Heart left ventricle (tissue), 16 donors: ENCODE data around the gene FKBP1A. TPM values are rescaled to one million over a fixed set of nuclear protein-coding genes. Genes with fewer than 3 reads are reported as not detected.
A peak's percentile ranks its signal among the peaks of the same experiment; 100 is the strongest.

Experiments used
- ATAC-seq, 4 donors: fragments of 200-7000 bp; cut with Tn5 transposase; one replicate each; pipeline ENCODE4 v1.9.1; 2020 to 2022; ENCODE audit warnings: moderate library complexity in 4 of 4, mild to moderate bottlenecking in 3 of 4, moderate number of reproducible peaks in 1 of 4
- DNase-seq, 5 donors: peaks; one replicate each; pipeline ENCODE4 v3.0.0-alpha.2; 2020
- H3K27ac ChIP-seq, 12 donors: fragments of 200-600 bp; sonication (generic) in 4 of 12; one replicate each; pipeline versions ENCODE4 v1.5.0 to v1.8.0; 2016 to 2022; ENCODE audit warnings: mild to moderate bottlenecking in 2 of 12
- H3K27me3 ChIP-seq, 9 donors: fragments of 200-600 bp; sonication (generic) in 2 of 9; one replicate each; pipeline versions ENCODE4 v1.5.1 to v1.8.0; 2016 to 2022; ENCODE audit warnings: mild to moderate bottlenecking in 3 of 9
- H3K36me3 ChIP-seq, 9 donors: fragments of 200-600 bp; sonication (generic) in 2 of 9; one replicate each; pipeline versions ENCODE4 v1.5.0 to v1.8.0; 2018 to 2022; ENCODE audit warnings: mild to moderate bottlenecking in 2 of 9
- H3K4me1 ChIP-seq, 12 donors: fragments of 200-600 bp; sonication (generic) in 4 of 12; one replicate each; pipeline versions ENCODE4 v1.5.0 to v1.8.0; 2016 to 2022; ENCODE audit warnings: mild to moderate bottlenecking in 3 of 12
- H3K4me3 ChIP-seq, 12 donors: fragments of 200-600 bp; sonication (generic) in 4 of 12; one replicate each; pipeline versions ENCODE4 v1.5.0 to v1.8.0; 2017 to 2022; ENCODE audit warnings: mild to moderate bottlenecking in 9 of 12, moderate library complexity in 4 of 12
- H3K9me3 ChIP-seq, 12 donors: fragments of 200-600 bp; sonication (generic) in 4 of 12; one replicate each; pipeline versions ENCODE4 v1.5.0 to v1.8.0; 2016 to 2022; ENCODE audit warnings: mild to moderate bottlenecking in 1 of 12
- CTCF ChIP-seq, 12 donors: fragments of 200-600 bp; sonication (generic) in 4 of 12; IDR thresholded peaks; one replicate each; pipeline versions ENCODE4 v1.5.0 to v1.8.0; 2018 to 2022; ENCODE audit warnings: antibody characterized with exemption in 12 of 12, mild to moderate bottlenecking in 5 of 12
- POLR2A ChIP-seq, 2 donors: fragments of 450-650 bp; IDR thresholded peaks; one replicate each; pipeline ENCODE4 v1.6.1; 2017; ENCODE audit warnings: antibody characterized with exemption in 2 of 2, mild to moderate bottlenecking in 2 of 2, moderate library complexity in 2 of 2
- WGBS, 4 donors: extraction: QIAGEN DNeasy Blood & Tissue Kit in 2 of 4; methylation state at CpG; one replicate each; pipeline versions ENCODE4 v1.1.5 to v1.1.7; 2013 to 2018; 5-methylcytosine and 5-hydroxymethylcytosine counted together
- intact Hi-C, 10 donors: fragments of 100-400 bp; cut with DNase I; formaldehyde crosslinking; loops; one replicate each; pipeline versions ENCODE4 v1.11.1 to v1.14.2; 2022
- polyA plus RNA-seq, 2 donors: library from polyadenylated mRNA; stranded (reverse); fragments of 200-250 nt; gene quantifications; one replicate each; pipeline ENCODE4 v1.2.3, GENCODE V29; 2013
- total RNA-seq, 9 donors: library from RNA; depleted of rRNA in 2 of 9; stranded (reverse); fragments of >200 nt in 2 of 9; fragmentation: NEBNext Ultra II Directional in 3 of 9; extraction: Animal tissue kit (Norgen Biotek cat#: 25700) in 3 of 9; gene quantifications; one replicate each; pipeline versions ENCODE4 v1.1.0 to v1.2.4, GENCODE V29; 2016 to 2023
- donor health status: ischemic (EF 13 %, LVEDD 7.1; RV severe dilation, severe dysfunction).
- donor health status: healthy with polysubstance abuse.
- donor health status: DM: no; HTN: yes; CAD: no.
- donor health status: DM: no; HTN: no; CAD: no.
- donor health status: ischemic (EF 25% LVEDD 6.9; RV normal size, moderate dysfunction).
- donor health status: ischemic (EF 25% LVEDD 5.7; RV mildly dilated, moderate dysfunction).
- donor health status: healthy.
- donor health status: DM: yes; HTN: yes; CAD: no.
- donor health status: ischemic (EF 35%, LVEDD 5.7; RV mildly dilated, moderate dysfunction).
- donor health status: nonischemic (EF 11% LVEDD 7.7; RV severe dilation, severe dysfunction).
- donor health status: DM: yes; HTN: yes; CAD: no.
- donor health status: PGD.
- donor health status: ischemic (EF 29% LVEDD 5.4; RV normal size, mild dysfunction).
- donor health status: nonischemic (EF 23%, LVEDD 6.1; RV moderate dilation, normal function).

The FKBP1A gene
- total and polyA plus RNA-seq, 11 donors, result 71.3 to 401 (median 144) TPM

DNA sequence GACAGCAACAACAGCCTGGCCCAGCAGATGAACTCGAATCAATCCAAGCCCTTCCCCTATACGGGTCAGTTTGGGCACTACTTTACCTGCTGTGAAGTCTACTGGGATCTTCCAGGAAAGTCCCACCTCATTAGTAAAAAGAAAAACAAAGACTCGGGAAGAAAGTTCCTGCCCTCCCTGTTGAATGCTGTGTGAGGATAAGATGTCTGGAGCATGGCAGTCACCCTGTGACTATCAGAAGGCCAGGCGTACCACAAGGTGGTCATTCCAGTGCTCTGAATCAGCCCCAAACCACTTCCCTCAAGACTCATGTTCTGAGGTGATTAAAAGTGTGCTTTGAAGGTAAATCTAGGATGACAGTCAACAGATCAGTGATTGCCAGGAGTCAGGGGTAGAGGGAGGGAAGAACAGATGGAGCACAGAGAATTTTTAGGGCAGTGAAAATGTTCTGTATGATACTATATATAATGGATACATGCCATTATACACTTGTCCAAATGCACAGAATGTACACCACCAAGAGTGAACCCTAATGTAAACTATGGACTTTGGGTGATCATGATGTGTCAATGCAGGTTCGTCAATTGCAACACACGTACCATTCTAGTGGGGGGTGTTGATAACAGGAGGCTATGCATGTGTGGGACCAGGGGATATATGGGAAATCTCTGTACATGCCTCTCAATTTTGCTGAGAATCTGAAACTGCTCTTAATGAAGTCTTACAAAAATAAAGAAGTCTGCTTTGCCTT is 14.7 kb downstream of the FKBP1A start:
- DNase-seq (no peak), ATAC-seq (no peak)
- TF ChIP-seq POLR2A (IDR thresholded peaks at IDR 0.05) (no peak), CTCF (IDR thresholded peaks at IDR 0.05) (no peak)
- Histone ChIP-seq H3K4me3 (peak overlapping the region in 1 of 12 donors; percentile 10), H3K27me3 (no peaks in the 10 kb centered on the region), H3K27ac (peak overlapping the region; percentile 4 to 88 (median 51)), H3K9me3 (no peaks in the 10 kb centered on the region), H3K36me3 (peaks cover 0 to 41% (median 8%) of the 10 kb centered on the region in 9 donors), H3K4me1 (peaks cover 6 to 100% (median 95%) of the 10 kb centered on the region in 12 donors)
- WGBS, 4 donors, result 56 to 64% (median 62%) methylated on average over 6 of the region's 6 CpGs
- intact Hi-C loops, result loop anchor here in 3 of 10 donors (2.0 to 5.0 kb wide), 3 partner anchors 13 to 46 kb away; no protein-coding TSS in a partner anchor

GRCh38 chr20:1377341-1377871 is 15.4 kb downstream of the FKBP1A start:
- TF ChIP-seq POLR2A (IDR thresholded peaks at IDR 0.05) (no peak), CTCF (IDR thresholded peaks at IDR 0.05) (no peak)
- Histone ChIP-seq H3K4me3 (peak overlapping the region in 1 of 12 donors; percentile 10), H3K9me3 (no peaks in the 10 kb centered on the region), H3K36me3 (peaks cover 0 to 41% (median 13%) of the 10 kb centered on the region in 9 donors), H3K27me3 (no peaks in the 10 kb centered on the region), H3K4me1 (peaks cover 8 to 100% (median 90%) of the 10 kb centered on the region in 12 donors), H3K27ac (peak overlapping the region; percentile 4 to 88 (median 51))
- 56 to 77% (median 65%) methylated on average over 5 of the region's 5 CpGs for WGBS, 4 donors
- no peak for DNase-seq
- intact Hi-C loops, result loop anchor here in 3 of 10 donors (2.0 to 5.0 kb wide), 3 partner anchors 13 to 45 kb away; no protein-coding TSS in a partner anchor
- no peak for ATAC-seq

DNA sequence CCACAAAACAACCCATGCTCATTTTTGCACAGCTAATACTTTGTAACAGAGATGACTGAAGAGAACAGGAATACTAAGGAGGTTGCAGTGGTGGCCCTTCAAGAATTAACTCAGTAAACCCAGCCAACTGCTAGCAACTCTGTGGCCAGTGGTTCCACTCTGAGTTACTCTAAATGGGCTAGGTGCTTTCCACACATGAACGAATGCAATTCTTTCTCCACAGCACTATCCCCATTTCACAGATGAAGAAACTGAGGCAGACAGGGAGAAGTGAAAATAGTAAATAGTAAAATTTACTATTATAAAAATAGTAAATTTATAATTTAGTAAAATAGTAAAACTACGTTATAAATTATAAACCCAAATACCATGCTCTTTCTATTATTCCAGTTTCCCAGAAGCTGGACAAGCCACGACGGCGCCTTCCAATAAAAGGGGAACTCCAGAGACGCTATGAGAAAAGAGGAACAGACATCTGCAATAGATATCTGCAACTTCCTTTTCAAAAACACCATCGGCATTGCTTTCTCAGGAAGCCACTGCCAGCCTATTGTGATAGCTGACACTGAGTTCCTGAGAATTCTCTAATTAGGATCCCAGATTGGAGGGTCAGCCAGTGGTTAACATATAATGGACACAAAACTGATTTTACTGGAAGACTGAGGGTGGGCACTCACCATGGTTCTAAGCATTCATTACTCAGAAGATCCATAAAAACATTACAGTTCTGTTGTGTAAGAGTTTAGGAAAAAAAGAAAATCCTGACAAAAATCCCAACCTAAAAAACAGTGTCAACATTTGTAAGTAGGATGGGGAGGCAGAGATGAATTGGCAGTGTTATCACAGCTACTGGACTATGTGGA is 16.2 kb downstream of the FKBP1A start:
- peak in 3 of 4 donors; percentile 31 to 50 (median 45) for ATAC-seq
- peaks cover 8 to 100% (median 86%) of the 10 kb centered on the region in 12 donors for H3K4me1 ChIP-seq
- 44 to 58% (median 54%) methylated on average over 7 of the region's 7 CpGs for WGBS, 4 donors
- peak overlapping the region in 1 of 12 donors; percentile 30 for H3K4me3 ChIP-seq
- peak in 1 of 5 donors; percentile 35 for DNase-seq
- TF ChIP-seq POLR2A (IDR thresholded peaks at IDR 0.05) (no peak), CTCF (IDR thresholded peaks at IDR 0.05) (no peak)
- intact Hi-C loops, result loop anchor here in 3 of 10 donors (2.0 to 5.0 kb wide), 3 partner anchors 14 to 44 kb away; no protein-coding TSS in a partner anchor
- peak overlapping the region; percentile 12 to 88 (median 62) for H3K27ac ChIP-seq
- peaks cover 0 to 42% (median 20%) of the 10 kb centered on the region in 9 donors for H3K36me3 ChIP-seq
- no peaks in the 10 kb centered on the region for H3K9me3 ChIP-seq
- H3K27me3 ChIP-seq, result no peaks in the 10 kb centered on the region
